Measurements from ENCODE around the gene C1orf159. TPM values are rescaled to one million over a fixed set of nuclear protein-coding genes. Genes with fewer than 3 reads are reported as not detected.

Gene C1orf159
- total RNA-seq, 6 experiments from 2014 or later = 4.0 to 7.7 (median 6.4) TPM

DNA sequence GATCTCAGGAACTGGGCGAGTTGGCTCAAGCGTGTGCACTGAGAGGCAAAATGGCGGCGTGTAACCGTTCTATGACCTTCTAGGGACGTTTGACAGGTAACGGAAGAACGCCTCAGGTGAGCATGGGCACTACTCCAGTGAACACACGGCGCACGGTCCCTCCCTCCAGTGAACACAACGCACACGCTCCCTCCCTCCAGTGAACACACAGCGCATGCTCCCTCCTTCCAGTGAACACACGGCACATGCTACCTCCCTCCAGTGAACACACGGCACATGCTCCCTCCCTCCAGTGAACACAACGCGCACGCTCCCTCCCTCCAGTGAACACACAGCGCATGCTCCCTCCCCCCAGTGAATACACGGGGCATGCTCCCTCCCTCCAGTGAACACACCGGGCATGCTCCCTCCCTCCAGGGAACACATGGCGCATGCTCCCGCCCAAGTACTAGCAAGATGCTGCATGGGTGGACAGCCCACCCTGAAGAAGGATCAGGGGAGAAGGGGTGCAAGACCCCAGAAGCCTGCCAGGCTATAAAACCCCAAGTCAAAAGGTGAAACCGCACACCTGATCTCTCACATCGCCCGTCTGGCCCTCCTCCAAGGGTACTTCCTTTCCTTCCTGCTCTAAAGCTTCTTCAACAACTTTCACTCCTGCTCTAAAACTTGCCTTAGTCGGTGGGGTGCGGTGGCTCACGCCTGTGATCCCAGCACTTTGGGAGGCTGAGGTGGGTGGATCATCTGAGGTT lies 3.5 kb downstream of the C1orf159 start:
- WGBS (ENCODE audit: insufficient coverage, low coverage, low lambda C conversion rate, missing lambda C conversion rate) = 97% methylated on average over 25 of the region's 30 CpGs
- TF ChIP-seq POLR2A (IDR thresholded peaks at IDR 0.05) = no peak
- TF ChIP-seq, protein P1, sequence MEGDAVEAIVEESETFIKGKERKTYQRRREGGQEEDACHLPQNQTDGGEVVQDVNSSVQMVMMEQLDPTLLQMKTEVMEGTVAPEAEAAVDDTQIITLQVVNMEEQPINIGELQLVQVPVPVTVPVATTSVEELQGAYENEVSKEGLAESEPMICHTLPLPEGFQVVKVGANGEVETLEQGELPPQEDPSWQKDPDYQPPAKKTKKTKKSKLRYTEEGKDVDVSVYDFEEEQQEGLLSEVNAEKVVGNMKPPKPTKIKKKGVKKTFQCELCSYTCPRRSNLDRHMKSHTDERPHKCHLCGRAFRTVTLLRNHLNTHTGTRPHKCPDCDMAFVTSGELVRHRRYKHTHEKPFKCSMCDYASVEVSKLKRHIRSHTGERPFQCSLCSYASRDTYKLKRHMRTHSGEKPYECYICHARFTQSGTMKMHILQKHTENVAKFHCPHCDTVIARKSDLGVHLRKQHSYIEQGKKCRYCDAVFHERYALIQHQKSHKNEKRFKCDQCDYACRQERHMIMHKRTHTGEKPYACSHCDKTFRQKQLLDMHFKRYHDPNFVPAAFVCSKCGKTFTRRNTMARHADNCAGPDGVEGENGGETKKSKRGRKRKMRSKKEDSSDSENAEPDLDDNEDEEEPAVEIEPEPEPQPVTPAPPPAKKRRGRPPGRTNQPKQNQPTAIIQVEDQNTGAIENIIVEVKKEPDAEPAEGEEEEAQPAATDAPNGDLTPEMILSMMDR (IDR thresholded peaks at IDR 0.05) = no peak
- H3K27me3 ChIP-seq = no peaks in the 10 kb centered on the region
- no peak overlapping the region for H3K27ac ChIP-seq
- no peaks in the 10 kb centered on the region for H3K36me3 ChIP-seq
- no peak overlapping the region for H3K4me3 ChIP-seq
- no peaks in the 10 kb centered on the region for H3K4me1 ChIP-seq
- H3K9me3 ChIP-seq = no peaks in the 10 kb centered on the region
- intact Hi-C loops (cut with DNase I) = no loop called here
- DNase-seq (peak in 1 of 3 donors; percentile 44), ATAC-seq (no peak)

DNA sequence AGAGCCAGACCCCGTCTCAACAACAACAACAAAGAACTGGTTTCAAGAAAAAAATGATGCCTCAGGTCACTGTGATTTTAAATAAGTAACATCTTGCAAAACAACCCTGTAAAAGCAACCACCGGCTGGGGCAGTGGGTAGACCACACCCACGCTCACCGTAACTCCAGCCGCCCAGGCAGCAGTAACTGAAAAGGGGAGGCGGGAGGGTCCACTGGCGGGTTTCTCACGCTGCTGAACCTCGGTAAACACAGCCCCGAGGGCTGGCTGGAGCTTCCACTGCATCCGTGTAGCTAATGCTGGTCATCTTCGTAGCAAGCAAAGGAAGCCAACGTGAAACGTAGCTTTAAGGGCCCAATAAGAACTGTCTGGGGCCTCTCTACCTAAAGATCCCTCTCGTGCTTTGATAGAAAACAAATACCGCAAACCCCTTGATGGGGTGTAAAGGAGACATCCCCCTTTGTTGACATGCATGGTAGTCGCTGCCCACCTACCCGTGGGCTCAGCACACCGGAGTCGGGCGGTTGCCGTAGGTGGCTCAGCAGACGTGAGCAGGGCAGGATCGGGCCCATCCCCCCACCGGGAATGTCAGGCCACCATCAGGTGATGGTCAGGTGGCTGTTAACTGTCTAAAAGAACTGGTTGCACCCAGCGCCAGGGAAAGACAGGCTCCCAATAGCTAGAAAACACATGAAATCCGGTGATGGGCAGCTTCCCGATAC lies 4.2 kb downstream of the C1orf159 start:
- no peak overlapping the region for H3K27ac ChIP-seq
- H3K4me3 ChIP-seq = no peak overlapping the region
- H3K27me3 ChIP-seq = no peaks in the 10 kb centered on the region
- DNase-seq (peak in 1 of 3 donors; percentile 35), ATAC-seq (no peak)
- 94% methylated on average over 10 of the region's 28 CpGs for WGBS (ENCODE audit: insufficient coverage, low coverage, low lambda C conversion rate, missing lambda C conversion rate)
- H3K9me3 ChIP-seq = no peaks in the 10 kb centered on the region
- no peaks in the 10 kb centered on the region for H3K4me1 ChIP-seq
- H3K36me3 ChIP-seq = no peaks in the 10 kb centered on the region
- intact Hi-C loops (cut with DNase I) = no loop called here
- TF ChIP-seq POLR2A (IDR thresholded peaks at IDR 0.05) = no peak
- TF ChIP-seq, protein P1 (IDR thresholded peaks at IDR 0.05) = no peak

DNA sequence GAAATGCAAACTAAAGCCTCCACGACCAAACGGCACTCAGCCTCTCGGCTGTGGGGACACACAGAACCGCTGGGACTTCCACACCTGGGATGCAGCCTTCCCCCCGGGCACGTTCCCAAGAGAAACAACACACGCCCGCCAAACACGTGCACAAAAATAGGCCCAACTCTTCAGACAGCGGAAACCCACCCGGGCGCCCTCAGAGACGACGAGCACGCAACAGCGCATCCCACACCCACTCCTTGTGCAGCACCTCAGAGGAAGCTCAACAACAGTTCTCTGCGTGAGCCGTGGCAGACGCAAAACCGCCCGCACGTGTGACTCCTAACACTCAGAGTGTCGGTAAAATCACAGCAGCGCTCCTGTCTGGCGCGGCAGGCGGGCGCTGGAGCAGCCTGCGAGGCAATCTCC lies 5.3 kb downstream of the C1orf159 start:
- DNase-seq = peak in 1 of 3 donors; percentile 42
- Histone ChIP-seq H3K36me3 (no peaks in the 10 kb centered on the region), H3K4me3 (no peak overlapping the region), H3K27me3 (no peaks in the 10 kb centered on the region), H3K27ac (no peak overlapping the region), H3K4me1 (no peaks in the 10 kb centered on the region), H3K9me3 (no peaks in the 10 kb centered on the region)
- TF ChIP-seq, protein P1 (IDR thresholded peaks at IDR 0.05) = no peak
- TF ChIP-seq POLR2A (IDR thresholded peaks at IDR 0.05) = no peak
- intact Hi-C loops (cut with DNase I) = no loop called here
- no peak for ATAC-seq
- WGBS (ENCODE audit: insufficient coverage, low coverage, low lambda C conversion rate, missing lambda C conversion rate) = 92% methylated on average over 14 of the region's 29 CpGs

DNA sequence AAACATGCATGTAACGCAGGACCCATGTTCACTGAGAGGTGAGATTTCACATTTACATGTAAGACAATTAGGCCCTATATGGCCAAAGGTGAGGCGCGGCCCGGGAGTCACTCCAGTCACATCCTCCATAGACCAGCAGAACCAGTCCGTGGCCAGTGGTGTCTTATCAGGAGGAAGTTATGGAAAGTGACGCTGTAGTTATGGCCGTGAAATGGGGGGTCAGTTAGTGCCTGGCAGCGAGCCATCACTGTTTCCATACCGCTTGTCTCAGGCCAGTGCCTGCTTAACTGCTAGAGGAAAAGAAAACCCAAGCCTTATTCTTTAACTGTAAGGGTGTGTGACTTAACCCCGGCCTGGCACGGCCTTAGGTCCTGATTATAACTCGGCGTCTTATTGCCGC lies 6.1 kb downstream of the C1orf159 start:
- H3K4me3 ChIP-seq = no peak overlapping the region
- H3K27ac ChIP-seq = no peak overlapping the region
- intact Hi-C loops (cut with DNase I) = no loop called here
- no peaks in the 10 kb centered on the region for H3K36me3 ChIP-seq
- H3K4me1 ChIP-seq = no peaks in the 10 kb centered on the region
- TF ChIP-seq, protein P1 (IDR thresholded peaks at IDR 0.05) = no peak
- no peak for TF ChIP-seq POLR2A (IDR thresholded peaks at IDR 0.05)
- no peaks in the 10 kb centered on the region for H3K27me3 ChIP-seq
- ATAC-seq (peak; percentile 11 to 52 (median 42)), DNase-seq (peak in 2 of 3 donors; percentile 30 to 52)
- WGBS (ENCODE audit: insufficient coverage, low coverage, low lambda C conversion rate, missing lambda C conversion rate) = 80% methylated on average over 8 of the region's 14 CpGs
- H3K9me3 ChIP-seq = no peaks in the 10 kb centered on the region

Measured in right lobe of liver (tissue), 6 donors.